Measurements from ENCODE around the gene TTC13. TPM values are rescaled to one million over a fixed set of nuclear protein-coding genes. Genes with fewer than 3 reads are reported as not detected.

Gene TTC13
- total RNA-seq, 1 donor from 2014 or later, result 27.1 TPM

DNA sequence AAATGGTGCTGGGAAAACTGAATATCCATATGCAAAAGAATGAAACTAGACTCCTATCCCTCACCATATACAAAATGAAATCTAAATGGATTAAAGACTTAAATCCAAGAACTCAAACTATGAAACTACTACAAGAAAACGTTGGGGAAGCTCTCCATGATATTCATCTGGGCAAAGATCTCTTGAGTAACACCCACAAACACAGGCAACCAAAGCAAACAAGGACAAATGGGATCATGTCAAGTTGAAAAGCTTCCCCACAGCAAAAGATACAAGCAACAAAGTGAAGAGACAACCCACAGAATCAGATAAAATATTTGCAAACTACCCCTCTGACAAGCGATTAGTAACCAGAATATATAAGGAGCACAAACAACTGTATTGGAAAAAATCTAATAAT is 13.8 kb downstream of the TTC13 start:
- H3K27ac Mint-ChIP-seq (ENCODE audit: unreplicated experiment), result no peak overlapping the region
- H3K27me3 Mint-ChIP-seq (ENCODE audit: low read depth), result no peaks in the 10 kb centered on the region
- no peak overlapping the region for H3K4me3 Mint-ChIP-seq (ENCODE audit: unreplicated experiment)
- H3K4me1 Mint-ChIP-seq (ENCODE audit: low read depth), result no peaks in the 10 kb centered on the region
- no peaks in the 10 kb centered on the region for H3K9me3 Mint-ChIP-seq (ENCODE audit: low read depth)
- H3K36me3 Mint-ChIP-seq (ENCODE audit: low read depth), result peaks cover 2% of the 10 kb centered on the region
- no peak for DNase-seq (ENCODE audit: low spot score)
- TF ChIP-seq CTCF (IDR thresholded peaks at IDR 0.05), result no peak

GRCh38 chr1:230958370-230958769 is 20.3 kb downstream of the TTC13 start:
- Mint-ChIP-seq H3K4me1 (ENCODE audit: low read depth) (peaks cover 9% of the 10 kb centered on the region), H3K27ac (ENCODE audit: unreplicated experiment) (no peak overlapping the region), H3K9me3 (ENCODE audit: low read depth) (no peaks in the 10 kb centered on the region), H3K27me3 (ENCODE audit: low read depth) (no peaks in the 10 kb centered on the region), H3K36me3 (ENCODE audit: low read depth) (peaks cover 15% of the 10 kb centered on the region), H3K4me3 (ENCODE audit: unreplicated experiment) (no peak overlapping the region)
- no peak for TF ChIP-seq CTCF (IDR thresholded peaks at IDR 0.05)
- DNase-seq (ENCODE audit: low spot score), result no peak

DNA sequence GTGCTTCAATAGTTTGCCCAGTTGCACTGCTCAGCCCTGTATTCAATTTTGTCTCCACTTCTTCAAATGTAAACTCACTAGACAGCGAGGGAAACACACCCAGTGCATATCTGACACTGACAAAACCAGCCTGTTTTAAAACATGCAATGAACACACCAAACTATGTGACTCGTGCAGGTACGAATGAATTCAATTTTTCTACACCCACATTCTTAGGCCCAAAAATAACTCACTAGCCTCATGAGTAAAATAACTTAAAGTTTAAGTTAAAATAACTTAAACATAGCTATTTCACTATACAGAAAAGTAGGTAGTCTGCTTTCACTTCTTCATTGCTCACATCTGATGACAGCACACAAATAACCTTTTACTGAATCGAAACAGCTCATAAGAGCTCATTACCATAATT is 21.1 kb downstream of the TTC13 start:
- H3K27ac Mint-ChIP-seq (ENCODE audit: unreplicated experiment), result no peak overlapping the region

DNA sequence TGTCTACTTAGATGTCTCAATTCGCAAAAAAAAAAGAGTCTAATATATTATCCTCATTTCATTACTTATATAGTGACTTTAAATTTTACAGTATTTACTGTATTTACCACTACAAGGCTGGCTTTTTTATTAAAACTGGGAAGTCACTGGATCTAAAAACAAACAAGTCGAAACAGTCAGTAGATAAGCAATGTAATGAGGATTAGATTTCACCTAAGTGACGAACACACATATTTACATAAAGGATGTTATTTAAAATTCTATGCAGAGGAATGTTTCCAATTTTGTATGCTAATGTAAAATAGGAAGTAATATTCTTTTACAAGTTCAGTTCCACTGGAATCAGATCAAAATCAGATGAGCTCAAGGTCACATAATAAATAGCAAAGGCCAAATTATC is 28.3 kb downstream of the TTC13 start:
- no peak for TF ChIP-seq CTCF (IDR thresholded peaks at IDR 0.05)
- Mint-ChIP-seq H3K36me3 (ENCODE audit: low read depth) (peaks cover 11% of the 10 kb centered on the region), H3K27me3 (ENCODE audit: low read depth) (no peaks in the 10 kb centered on the region), H3K9me3 (ENCODE audit: low read depth) (no peaks in the 10 kb centered on the region), H3K27ac (ENCODE audit: unreplicated experiment) (no peak overlapping the region), H3K4me3 (ENCODE audit: unreplicated experiment) (no peak overlapping the region), H3K4me1 (ENCODE audit: low read depth) (peaks cover 8% of the 10 kb centered on the region)
- DNase-seq (ENCODE audit: low spot score), result no peak

More for the DNA sequence above, 21.1 kb downstream of the TTC13 start:
- Mint-ChIP-seq H3K4me1 (ENCODE audit: low read depth) (peaks cover 9% of the 10 kb centered on the region), H3K27me3 (ENCODE audit: low read depth) (no peaks in the 10 kb centered on the region), H3K36me3 (ENCODE audit: low read depth) (peaks cover 15% of the 10 kb centered on the region), H3K9me3 (ENCODE audit: low read depth) (no peaks in the 10 kb centered on the region), H3K4me3 (ENCODE audit: unreplicated experiment) (no peak overlapping the region)
- TF ChIP-seq CTCF (IDR thresholded peaks at IDR 0.05), result no peak
- no peak for DNase-seq (ENCODE audit: low spot score)

DNA sequence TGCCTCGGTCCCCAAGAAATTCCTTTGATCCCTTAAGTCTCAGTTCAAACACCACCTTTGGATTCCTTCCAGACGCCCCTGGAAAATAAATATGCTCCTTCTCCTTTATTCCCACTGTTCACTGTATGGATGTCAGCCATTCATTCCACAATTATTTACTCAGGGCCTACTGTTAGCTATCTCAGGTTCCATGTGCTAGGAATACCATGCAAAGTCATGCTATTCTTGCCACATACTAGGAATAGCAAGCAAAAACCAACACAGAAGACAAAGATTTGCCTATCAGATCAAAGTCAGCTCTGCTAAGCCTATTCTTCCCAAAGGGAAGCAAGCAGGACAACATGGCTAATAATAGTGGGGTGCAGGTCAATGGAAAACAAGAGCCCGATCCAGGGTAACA is 29.8 kb downstream of the TTC13 start:
- Mint-ChIP-seq H3K4me3 (ENCODE audit: unreplicated experiment) (no peak overlapping the region), H3K36me3 (ENCODE audit: low read depth) (peaks cover 12% of the 10 kb centered on the region), H3K9me3 (ENCODE audit: low read depth) (no peaks in the 10 kb centered on the region), H3K4me1 (ENCODE audit: low read depth) (peaks cover 8% of the 10 kb centered on the region), H3K27ac (ENCODE audit: unreplicated experiment) (peak overlapping the region; percentile 77), H3K27me3 (ENCODE audit: low read depth) (no peaks in the 10 kb centered on the region)
- TF ChIP-seq CTCF (IDR thresholded peaks at IDR 0.05), result no peak
- DNase-seq (ENCODE audit: low spot score), result no peak

All from chondrocyte (in vitro differentiated cells).